ENCODE results near the gene ANAPC1.

Gene ANAPC1

DNA sequence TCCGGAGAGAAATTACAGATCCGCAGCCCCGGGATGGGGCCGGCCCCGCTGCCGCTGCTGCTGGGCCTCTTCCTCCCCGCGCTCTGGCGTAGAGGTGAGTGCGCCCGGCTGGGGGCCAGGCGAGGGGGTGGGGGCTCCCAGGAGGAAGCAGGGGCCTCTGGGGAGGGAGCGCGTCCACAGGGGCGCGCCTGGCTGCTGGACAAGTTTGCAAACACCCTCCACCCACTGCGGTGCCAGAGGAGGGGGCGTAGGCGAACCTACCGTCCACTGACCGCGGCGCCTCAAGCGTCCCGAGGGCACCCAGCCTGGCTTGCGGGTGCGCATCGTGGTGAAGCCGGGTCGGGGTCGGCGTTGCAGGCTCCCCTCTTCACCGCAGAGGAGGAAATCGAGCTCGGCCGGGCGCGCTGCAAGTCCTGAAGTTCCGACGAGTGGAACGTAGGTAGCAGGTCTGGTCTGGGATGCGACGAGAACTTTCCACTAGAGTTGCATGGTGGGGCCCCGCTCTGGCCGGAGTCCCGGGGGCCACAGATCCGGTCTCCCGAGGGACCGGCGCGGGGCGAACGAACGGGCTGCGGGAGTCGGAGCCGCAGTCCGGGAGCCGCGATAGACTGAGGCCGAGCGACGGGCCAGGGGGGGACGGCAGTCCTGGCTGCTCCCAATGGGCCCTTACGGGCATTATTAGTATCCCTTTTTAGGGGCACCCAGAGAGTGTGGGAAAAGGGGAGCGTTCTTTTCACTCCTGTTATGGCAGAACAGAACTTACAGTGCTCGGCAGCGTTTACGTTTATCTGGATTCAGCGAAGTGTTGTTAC lies 14.9 kb upstream of the ANAPC1 start (continued):
- TF ChIP-seq, protein P1, sequence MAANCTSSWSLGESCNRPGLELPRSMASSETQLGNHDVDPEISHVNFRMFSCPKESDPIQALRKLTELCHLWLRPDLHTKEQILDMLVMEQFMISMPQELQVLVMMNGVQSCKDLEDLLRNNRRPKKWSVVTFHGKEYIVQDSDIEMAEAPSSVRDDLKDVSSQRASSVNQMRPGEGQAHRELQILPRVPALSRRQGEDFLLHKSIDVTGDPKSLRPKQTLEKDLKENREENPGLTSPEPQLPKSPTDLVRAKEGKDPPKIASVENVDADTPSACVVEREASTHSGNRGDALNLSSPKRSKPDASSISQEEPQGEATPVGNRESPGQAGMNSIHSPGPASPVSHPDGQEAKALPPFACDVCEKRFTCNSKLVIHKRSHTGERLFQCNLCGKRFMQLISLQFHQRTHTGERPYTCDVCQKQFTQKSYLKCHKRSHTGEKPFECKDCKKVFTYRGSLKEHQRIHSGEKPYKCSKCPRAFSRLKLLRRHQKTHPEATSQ (tag by site-specific recombination; IDR thresholded peaks at IDR 0.05) = no peak
- TF ChIP-seq ZNF223 (tag by site-specific recombination; IDR thresholded peaks at IDR 0.05) (no peak), GLIS2 (tag by site-specific recombination; IDR thresholded peaks at IDR 0.05) (peak; percentile 82), ZNF391 (tag by site-specific recombination; IDR thresholded peaks at IDR 0.05; ENCODE audit: borderline replicate concordance, low read depth) (0 out of 2 replicates have a peak, but pooled peaks have one; percentile 29), SALL2 (tag by site-specific recombination; IDR thresholded peaks at IDR 0.05; ENCODE audit: borderline replicate concordance) (no peak), ZNF768 (tag by site-specific recombination; IDR thresholded peaks at IDR 0.05) (no peak), ZNF341 (tag by site-specific recombination; IDR thresholded peaks at IDR 0.05; ENCODE audit: low read depth) (peak; percentile 50), ZNF560 (tag by site-specific recombination; IDR thresholded peaks at IDR 0.05; ENCODE audit: borderline replicate concordance) (no peak), ZNF626 (tag by site-specific recombination; IDR thresholded peaks at IDR 0.05) (no peak), ZNF76 (tag by site-specific recombination; IDR thresholded peaks at IDR 0.05; ENCODE audit: borderline replicate concordance, low read depth) (peak; percentile 61; the same call in 1 of the 2 replicates), ZNF175 (tag by site-specific recombination; IDR thresholded peaks at IDR 0.05) (no peak), ZNF48 (tag by site-specific recombination; IDR thresholded peaks at IDR 0.05) (no peak), FEZF1 (tag by site-specific recombination; IDR thresholded peaks at IDR 0.05) (no peak), ZNF354C (tag by site-specific recombination; IDR thresholded peaks at IDR 0.05; ENCODE audit: borderline replicate concordance, low read depth) (no peak), ZNF571 (tag by site-specific recombination; IDR thresholded peaks at IDR 0.05) (no peak), TRIM28 (IDR thresholded peaks at IDR 0.05; ENCODE audit: borderline replicate concordance, low read length) (no peak), ZNF610 (tag by site-specific recombination; IDR thresholded peaks at IDR 0.05; ENCODE audit: borderline replicate concordance) (no peak), ZNF837 (tag by site-specific recombination; IDR thresholded peaks at IDR 0.05) (no peak), ZNF335 (tag by site-specific recombination; conservative IDR thresholded peaks at IDR 0.05) (peak; percentile 67), ZNF670 (tag by site-specific recombination; IDR thresholded peaks at IDR 0.05; ENCODE audit: low read depth) (no peak), ZNF146 (tag by site-specific recombination; IDR thresholded peaks at IDR 0.05) (no peak), ZNF664 (tag by site-specific recombination; IDR thresholded peaks at IDR 0.05) (no peak)
- TF ChIP-seq, protein P2, sequence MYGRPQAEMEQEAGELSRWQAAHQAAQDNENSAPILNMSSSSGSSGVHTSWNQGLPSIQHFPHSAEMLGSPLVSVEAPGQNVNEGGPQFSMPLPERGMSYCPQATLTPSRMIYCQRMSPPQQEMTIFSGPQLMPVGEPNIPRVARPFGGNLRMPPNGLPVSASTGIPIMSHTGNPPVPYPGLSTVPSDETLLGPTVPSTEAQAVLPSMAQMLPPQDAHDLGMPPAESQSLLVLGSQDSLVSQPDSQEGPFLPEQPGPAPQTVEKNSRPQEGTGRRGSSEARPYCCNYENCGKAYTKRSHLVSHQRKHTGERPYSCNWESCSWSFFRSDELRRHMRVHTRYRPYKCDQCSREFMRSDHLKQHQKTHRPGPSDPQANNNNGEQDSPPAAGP (tag by site-specific recombination; IDR thresholded peaks at IDR 0.05) = 0 out of 2 replicates have a peak, but pooled peaks have one; percentile 16
- TF ChIP-seq, protein P3, sequence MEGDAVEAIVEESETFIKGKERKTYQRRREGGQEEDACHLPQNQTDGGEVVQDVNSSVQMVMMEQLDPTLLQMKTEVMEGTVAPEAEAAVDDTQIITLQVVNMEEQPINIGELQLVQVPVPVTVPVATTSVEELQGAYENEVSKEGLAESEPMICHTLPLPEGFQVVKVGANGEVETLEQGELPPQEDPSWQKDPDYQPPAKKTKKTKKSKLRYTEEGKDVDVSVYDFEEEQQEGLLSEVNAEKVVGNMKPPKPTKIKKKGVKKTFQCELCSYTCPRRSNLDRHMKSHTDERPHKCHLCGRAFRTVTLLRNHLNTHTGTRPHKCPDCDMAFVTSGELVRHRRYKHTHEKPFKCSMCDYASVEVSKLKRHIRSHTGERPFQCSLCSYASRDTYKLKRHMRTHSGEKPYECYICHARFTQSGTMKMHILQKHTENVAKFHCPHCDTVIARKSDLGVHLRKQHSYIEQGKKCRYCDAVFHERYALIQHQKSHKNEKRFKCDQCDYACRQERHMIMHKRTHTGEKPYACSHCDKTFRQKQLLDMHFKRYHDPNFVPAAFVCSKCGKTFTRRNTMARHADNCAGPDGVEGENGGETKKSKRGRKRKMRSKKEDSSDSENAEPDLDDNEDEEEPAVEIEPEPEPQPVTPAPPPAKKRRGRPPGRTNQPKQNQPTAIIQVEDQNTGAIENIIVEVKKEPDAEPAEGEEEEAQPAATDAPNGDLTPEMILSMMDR (tag by site-specific recombination; IDR thresholded peaks at IDR 0.05) = peak; percentile 62
- TF ChIP-seq, protein P4, sequence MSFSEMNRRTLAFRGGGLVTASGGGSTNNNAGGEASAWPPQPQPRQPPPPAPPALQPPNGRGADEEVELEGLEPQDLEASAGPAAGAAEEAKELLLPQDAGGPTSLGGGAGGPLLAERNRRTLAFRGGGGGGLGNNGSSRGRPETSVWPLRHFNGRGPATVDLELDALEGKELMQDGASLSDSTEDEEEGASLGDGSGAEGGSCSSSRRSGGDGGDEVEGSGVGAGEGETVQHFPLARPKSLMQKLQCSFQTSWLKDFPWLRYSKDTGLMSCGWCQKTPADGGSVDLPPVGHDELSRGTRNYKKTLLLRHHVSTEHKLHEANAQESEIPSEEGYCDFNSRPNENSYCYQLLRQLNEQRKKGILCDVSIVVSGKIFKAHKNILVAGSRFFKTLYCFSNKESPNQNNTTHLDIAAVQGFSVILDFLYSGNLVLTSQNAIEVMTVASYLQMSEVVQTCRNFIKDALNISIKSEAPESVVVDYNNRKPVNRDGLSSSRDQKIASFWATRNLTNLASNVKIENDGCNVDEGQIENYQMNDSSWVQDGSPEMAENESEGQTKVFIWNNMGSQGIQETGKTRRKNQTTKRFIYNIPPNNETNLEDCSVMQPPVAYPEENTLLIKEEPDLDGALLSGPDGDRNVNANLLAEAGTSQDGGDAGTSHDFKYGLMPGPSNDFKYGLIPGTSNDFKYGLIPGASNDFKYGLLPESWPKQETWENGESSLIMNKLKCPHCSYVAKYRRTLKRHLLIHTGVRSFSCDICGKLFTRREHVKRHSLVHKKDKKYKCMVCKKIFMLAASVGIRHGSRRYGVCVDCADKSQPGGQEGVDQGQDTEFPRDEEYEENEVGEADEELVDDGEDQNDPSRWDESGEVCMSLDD (tag by site-specific recombination; IDR thresholded peaks at IDR 0.05) = peak; percentile 68
- TF ChIP-seq, protein P5, sequence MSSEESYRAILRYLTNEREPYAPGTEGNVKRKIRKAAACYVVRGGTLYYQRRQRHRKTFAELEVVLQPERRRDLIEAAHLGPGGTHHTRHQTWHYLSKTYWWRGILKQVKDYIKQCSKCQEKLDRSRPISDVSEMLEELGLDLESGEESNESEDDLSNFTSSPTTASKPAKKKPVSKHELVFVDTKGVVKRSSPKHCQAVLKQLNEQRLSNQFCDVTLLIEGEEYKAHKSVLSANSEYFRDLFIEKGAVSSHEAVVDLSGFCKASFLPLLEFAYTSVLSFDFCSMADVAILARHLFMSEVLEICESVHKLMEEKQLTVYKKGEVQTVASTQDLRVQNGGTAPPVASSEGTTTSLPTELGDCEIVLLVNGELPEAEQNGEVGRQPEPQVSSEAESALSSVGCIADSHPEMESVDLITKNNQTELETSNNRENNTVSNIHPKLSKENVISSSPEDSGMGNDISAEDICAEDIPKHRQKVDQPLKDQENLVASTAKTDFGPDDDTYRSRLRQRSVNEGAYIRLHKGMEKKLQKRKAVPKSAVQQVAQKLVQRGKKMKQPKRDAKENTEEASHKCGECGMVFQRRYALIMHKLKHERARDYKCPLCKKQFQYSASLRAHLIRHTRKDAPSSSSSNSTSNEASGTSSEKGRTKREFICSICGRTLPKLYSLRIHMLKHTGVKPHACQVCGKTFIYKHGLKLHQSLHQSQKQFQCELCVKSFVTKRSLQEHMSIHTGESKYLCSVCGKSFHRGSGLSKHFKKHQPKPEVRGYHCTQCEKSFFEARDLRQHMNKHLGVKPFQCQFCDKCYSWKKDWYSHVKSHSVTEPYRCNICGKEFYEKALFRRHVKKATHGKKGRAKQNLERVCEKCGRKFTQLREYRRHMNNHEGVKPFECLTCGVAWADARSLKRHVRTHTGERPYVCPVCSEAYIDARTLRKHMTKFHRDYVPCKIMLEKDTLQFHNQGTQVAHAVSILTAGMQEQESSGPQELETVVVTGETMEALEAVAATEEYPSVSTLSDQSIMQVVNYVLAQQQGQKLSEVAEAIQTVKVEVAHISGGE (tag by site-specific recombination; conservative IDR thresholded peaks at IDR 0.05; ENCODE audit: low read depth) = 0 out of 2 replicates have a peak, but pooled peaks have one; percentile 14
- TF ChIP-seq, protein P6, sequence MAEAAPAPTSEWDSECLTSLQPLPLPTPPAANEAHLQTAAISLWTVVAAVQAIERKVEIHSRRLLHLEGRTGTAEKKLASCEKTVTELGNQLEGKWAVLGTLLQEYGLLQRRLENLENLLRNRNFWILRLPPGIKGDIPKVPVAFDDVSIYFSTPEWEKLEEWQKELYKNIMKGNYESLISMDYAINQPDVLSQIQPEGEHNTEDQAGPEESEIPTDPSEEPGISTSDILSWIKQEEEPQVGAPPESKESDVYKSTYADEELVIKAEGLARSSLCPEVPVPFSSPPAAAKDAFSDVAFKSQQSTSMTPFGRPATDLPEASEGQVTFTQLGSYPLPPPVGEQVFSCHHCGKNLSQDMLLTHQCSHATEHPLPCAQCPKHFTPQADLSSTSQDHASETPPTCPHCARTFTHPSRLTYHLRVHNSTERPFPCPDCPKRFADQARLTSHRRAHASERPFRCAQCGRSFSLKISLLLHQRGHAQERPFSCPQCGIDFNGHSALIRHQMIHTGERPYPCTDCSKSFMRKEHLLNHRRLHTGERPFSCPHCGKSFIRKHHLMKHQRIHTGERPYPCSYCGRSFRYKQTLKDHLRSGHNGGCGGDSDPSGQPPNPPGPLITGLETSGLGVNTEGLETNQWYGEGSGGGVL (tag by site-specific recombination; IDR thresholded peaks at IDR 0.05) = peak; percentile 73

Data from HEK293 (cell line).